Keratinocyte (primary cell): ENCODE data around the gene KLK15. TPM values are rescaled to one million over a fixed set of nuclear protein-coding genes. Genes with fewer than 3 reads are reported as not detected.

Experiments used
- DNase-seq: peaks from one replicate; pipeline ENCODE4 v3.0.0-alpha.2; 2011; ENCODE audit warnings: low read depth, missing footprints, low spot score
- FAIRE-seq: peaks from 2 replicates; lab custom pipeline; 2011; peaks lifted over from hg19 to GRCh38; lab: Jason Lieb, UNC
- H2AFZ ChIP-seq: 2 replicates; pipeline ENCODE4 v1.6.0; 2012; ENCODE audit warnings: low read length, control low read depth, inconsistent platforms; ENCODE audit not compliant: control insufficient read depth
- H3K27ac ChIP-seq: 2 replicates; pipeline ENCODE4 v1.5.1; 2011; ENCODE audit warnings: low read length; ENCODE audit not compliant: control insufficient read depth, insufficient read depth
- H3K27me3 ChIP-seq: 3 replicates; pipeline ENCODE4 v1.6.0; 2011; ENCODE audit warnings: low read length; ENCODE audit not compliant: control insufficient read depth, insufficient read depth; ENCODE audit errors: extremely low read depth
- H3K36me3 ChIP-seq, 2 experiments: 2 replicates in 1 of 2; 3 replicates in 1 of 2; pipeline ENCODE4 v1.5.1; 2011; ENCODE audit warnings: low read length in 2 of 2, mild to moderate bottlenecking in 1 of 2; ENCODE audit not compliant: control insufficient read depth in 2 of 2, insufficient read depth in 2 of 2; ENCODE audit errors: extremely low read depth in 1 of 2
- H3K4me1 ChIP-seq: 3 replicates; pipeline ENCODE4 v1.5.1; 2011; ENCODE audit warnings: low read length; ENCODE audit not compliant: control insufficient read depth, insufficient read depth; ENCODE audit errors: extremely low read depth
- H3K4me2 ChIP-seq: 3 replicates; pipeline ENCODE4 v1.6.0; 2011; ENCODE audit warnings: low read depth, low read length; ENCODE audit not compliant: control insufficient read depth, insufficient read depth; ENCODE audit errors: extremely low read depth
- H3K4me3 ChIP-seq, 3 experiments: fragments of 200-600 bp in 1 of 3; sonication (generic) in 1 of 3; 2 replicates in 2 of 3; 3 replicates in 1 of 3; pipeline ENCODE4 v1.5.1; 2011 to 2016; ENCODE audit warnings: low read length in 3 of 3, mild to moderate bottlenecking in 3 of 3, control low read depth in 2 of 3, inconsistent platforms in 1 of 3, low read depth in 1 of 3, mixed read lengths in 1 of 3, mixed run types in 1 of 3, moderate library complexity in 1 of 3; ENCODE audit not compliant: control insufficient read depth in 2 of 3, insufficient read depth in 2 of 3; ENCODE audit errors: extremely low read depth in 1 of 3
- H3K79me2 ChIP-seq: 2 replicates; pipeline ENCODE4 v1.6.0; 2012; ENCODE audit warnings: low read length; ENCODE audit not compliant: control insufficient read depth, insufficient read depth
- H3K9ac ChIP-seq: 3 replicates; pipeline ENCODE4 v1.6.0; 2011; ENCODE audit warnings: low read length; ENCODE audit not compliant: control insufficient read depth, insufficient read depth; ENCODE audit errors: extremely low read depth
- H3K9me1 ChIP-seq: 3 replicates; pipeline ENCODE4 v1.6.0; 2011; ENCODE audit warnings: low read length; ENCODE audit not compliant: control insufficient read depth, insufficient read depth; ENCODE audit errors: extremely low read depth
- H3K9me3 ChIP-seq: 2 replicates; pipeline ENCODE4 v1.5.1; 2012; ENCODE audit warnings: low read depth, low read length; ENCODE audit not compliant: control insufficient read depth
- H4K20me1 ChIP-seq: 3 replicates; pipeline ENCODE4 v1.6.0; 2011; ENCODE audit warnings: low read length; ENCODE audit not compliant: control insufficient read depth, insufficient read depth; ENCODE audit errors: extremely low read depth
- CTCF ChIP-seq, 3 experiments: IDR thresholded peaks in 1 of 3; conservative IDR thresholded peaks in 1 of 3; optimal IDR thresholded peaks in 1 of 3; 2 replicates in 2 of 3; 3 replicates in 1 of 3; pipeline versions ENCODE3 to v1.5.1; 2011; ENCODE audit warnings: low read length in 3 of 3, mild to moderate bottlenecking in 3 of 3, moderate library complexity in 2 of 3, control low read depth in 1 of 3, inconsistent platforms in 1 of 3; ENCODE audit not compliant: insufficient read depth in 2 of 3; ENCODE audit errors: extremely low read depth in 1 of 3
- EZH2 ChIP-seq: IDR thresholded peaks from one replicate; pipeline ENCODE4 v1.6.1; 2012; ENCODE audit warnings: inconsistent platforms, mild to moderate bottlenecking, low read length, moderate library complexity
- dilution Hi-C: fragments of 300-500 bp; cut with MboI; formaldehyde crosslinking; loops from one replicate; pipeline ENCODE4 v1.7.0; 2020; ENCODE audit warnings: low sequenced_read_pairs; ENCODE audit not compliant: extremely low pct_ligation_motif_present
- polyA plus RNA-seq, 5 experiments: library from polyadenylated mRNA; depleted of rRNA in 3 of 5; stranded (reverse) in 3 of 5; stranded (forward) in 1 of 5; unstranded in 1 of 5; fragments of >200 nt; gene quantifications; 1 replicate in 1 of 5; 2 replicates in 3 of 5; 3 replicates in 1 of 5; pipeline versions ENCODE4 v1.2.1 to v1.2.3, GENCODE V29; 2011 to 2012; ENCODE audit warnings: missing spikeins in 2 of 5, low read depth in 1 of 5, low replicate concordance in 1 of 5

Gene KLK15
- polyA plus RNA-seq, 1 donor (not counting 4 experiments of a cell fraction or from before 2014, with no cell fraction given), result not detected

GRCh38 chr19:50854636-50855410 lies 21.4 kb upstream of the KLK15 start, which contains the start of gene KLK3:
Gene KLK3 (plus strand): TSS chr19:50854915. CDS start chr19:50854956, 41 bp downstream.
- FAIRE-seq, result no peak

GRCh38 chr19:50851620-50852019 lies 18.2 kb upstream of the KLK15 start:
- TF ChIP-seq CTCF (optimal IDR thresholded peaks at IDR 0.05 in 1 of 3, IDR thresholded peaks at IDR 0.05 in 1 of 3, conservative IDR thresholded peaks at IDR 0.05 in 1 of 3; ENCODE audit: extremely low read depth in 1 of 3, insufficient read depth in 2 of 3, low read length in 3 of 3), result no peak
- no peak for TF ChIP-seq EZH2
- Histone ChIP-seq H3K9ac (no peak overlapping the region), H3K4me3 (no peak overlapping the region), H3K27me3 (peaks cover 13% of the 10 kb centered on the region), H4K20me1 (no peaks in the 10 kb centered on the region), H3K4me2 (no peak overlapping the region), H3K36me3 (no peaks in the 10 kb centered on the region), H3K9me3 (no peaks in the 10 kb centered on the region), H2AFZ (no peak overlapping the region), H3K27ac (no peak overlapping the region), H3K4me1 (no peaks in the 10 kb centered on the region), H3K9me1 (no peaks in the 10 kb centered on the region), H3K79me2 (no peaks in the 10 kb centered on the region)
- no peak for DNase-seq
- no peak for FAIRE-seq
- dilution Hi-C loops, result no loop called here

More at GRCh38 chr19:50854636-50855410, 21.4 kb upstream of the KLK15 start, which contains the start of gene KLK3:
- Histone ChIP-seq H4K20me1 (no peaks in the 10 kb centered on the region), H3K4me2 (no peak within 1 kb of the TSS), H3K4me3 (no peak within 1 kb of the TSS), H3K9me1 (no peaks in the 10 kb centered on the region), H3K4me1 (no peaks in the 10 kb centered on the region), H3K36me3 (no peaks in the 10 kb centered on the region), H3K9me3 (no peaks in the 10 kb centered on the region), H3K27me3 (peaks cover 25% of the 10 kb centered on the region), H3K79me2 (no peaks in the 10 kb centered on the region), H3K27ac (no peak within 1 kb of the TSS), H2AFZ (no peak within 1 kb of the TSS), H3K9ac (no peak within 1 kb of the TSS)
- no peak for DNase-seq
- dilution Hi-C loops, result no loop called here
- TF ChIP-seq CTCF (optimal IDR thresholded peaks at IDR 0.05 in 1 of 3, IDR thresholded peaks at IDR 0.05 in 1 of 3, conservative IDR thresholded peaks at IDR 0.05 in 1 of 3; ENCODE audit: extremely low read depth in 1 of 3, insufficient read depth in 2 of 3, low read length in 3 of 3) (no peak), EZH2 (no peak)
